Melanocyte of skin (primary cell): ENCODE data around the gene OR51G1. TPM values are rescaled to one million over a fixed set of nuclear protein-coding genes. Genes with fewer than 3 reads are reported as not detected.

ENCODE experiments used
- total RNA-seq, 2 donors: library from RNA; depleted of rRNA; stranded (reverse); fragments of >200 nt; gene quantifications; 2 replicates each; pipeline ENCODE4 v1.2.3, GENCODE V29; 2012

Gene OR51G1, protein sequence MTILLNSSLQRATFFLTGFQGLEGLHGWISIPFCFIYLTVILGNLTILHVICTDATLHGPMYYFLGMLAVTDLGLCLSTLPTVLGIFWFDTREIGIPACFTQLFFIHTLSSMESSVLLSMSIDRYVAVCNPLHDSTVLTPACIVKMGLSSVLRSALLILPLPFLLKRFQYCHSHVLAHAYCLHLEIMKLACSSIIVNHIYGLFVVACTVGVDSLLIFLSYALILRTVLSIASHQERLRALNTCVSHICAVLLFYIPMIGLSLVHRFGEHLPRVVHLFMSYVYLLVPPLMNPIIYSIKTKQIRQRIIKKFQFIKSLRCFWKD
- not detected for total RNA-seq

DNA sequence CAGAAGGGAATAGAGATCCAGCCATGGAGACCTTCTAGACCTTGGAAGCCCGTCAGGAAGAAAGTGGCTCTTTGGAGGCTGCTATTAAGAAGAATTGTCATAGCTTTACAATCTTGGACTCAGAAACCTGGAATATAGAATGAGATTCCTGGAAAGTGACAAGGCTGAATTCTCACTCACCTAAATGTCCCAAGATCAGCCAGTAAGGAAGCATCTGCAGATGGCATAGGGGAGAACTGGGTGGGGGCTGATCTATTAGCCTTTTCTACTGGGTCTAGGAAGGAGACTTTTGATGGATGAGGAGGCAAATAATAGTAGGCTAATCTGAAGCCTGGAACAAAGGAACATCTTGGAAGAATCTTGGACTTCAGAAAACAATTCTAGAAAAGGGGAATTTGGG, at the start of gene OR51G1:
OR51G1 (minus strand) TSS at position 101 of the 400 bp plus-strand sequence; CDS start at position 101, 0 bp downstream.

DNA sequence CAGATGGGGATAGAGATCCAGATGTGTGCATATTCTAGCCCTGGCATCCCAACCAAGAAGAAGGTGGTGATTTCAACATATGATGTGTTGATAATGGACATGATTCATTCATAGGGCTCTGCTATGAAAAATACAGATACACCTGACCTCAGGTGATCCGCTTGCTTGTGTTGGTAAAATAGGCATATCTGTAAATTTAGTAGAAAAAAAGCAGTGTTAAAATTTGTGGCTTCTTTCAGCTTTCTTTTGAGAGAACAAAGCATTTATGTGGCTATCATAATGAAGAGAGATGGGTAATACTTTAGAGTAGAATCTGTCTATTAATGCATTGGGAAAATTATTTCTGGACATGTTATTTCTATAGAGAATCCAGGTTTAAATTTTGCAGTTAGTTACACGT, 31.5 kb upstream of the OR51G1 start, which contains the start of gene OR51A2:
OR51A2 (minus strand) TSS at position 101 of the 400 bp plus-strand sequence; CDS start at position 101, 0 bp downstream.

GRCh38 chr11:4947505-4947904, 23.4 kb upstream of the OR51G1 start, which contains the start of gene OR51A4:
Gene OR51A4, minus strand, starts transcription at chr11:4947605. Its CDS starts 505 bp downstream, at chr11:4947100.

GRCh38 chr11:4919250-4919649, 4.9 kb downstream of the OR51G1 start, which contains the start of gene OR51G2:
Gene OR51G2, minus strand, starts transcription at chr11:4919350. Its CDS starts 3,687 bp downstream, at chr11:4915663.

DNA sequence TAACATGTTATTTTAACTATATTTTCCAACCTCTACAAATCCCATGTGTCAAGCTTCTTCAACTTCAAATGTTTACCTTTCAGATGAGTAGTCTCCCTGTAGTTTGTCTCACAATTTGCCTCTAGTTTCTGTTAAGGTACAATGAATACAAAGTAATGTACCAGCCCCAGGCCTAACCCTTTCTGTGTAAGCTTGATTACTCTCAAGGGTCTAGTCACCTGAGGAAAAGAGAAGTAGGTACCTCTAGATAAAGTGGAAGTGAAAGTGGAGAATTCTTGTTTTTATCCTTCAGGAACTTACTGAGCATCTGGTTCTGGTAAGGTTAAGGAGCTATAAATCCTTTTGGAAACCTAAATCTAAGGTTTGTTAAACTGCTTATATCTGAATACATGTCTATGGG, 20.7 kb downstream of the OR51G1 start, which contains the start of gene OR51A7:
OR51A7 (plus strand) TSS at position 300 of the 400 bp plus-strand sequence. CDS start 3,587 bp downstream, outside the sequence.

GRCh38 chr11:4881860-4882500, 42.2 kb downstream of the OR51G1 start, which contains the start of gene OR51T1:
Gene OR51T1, plus strand, starts transcription at chr11:4881900. Its CDS starts 0 bp downstream, at chr11:4881900.

Other genes starting within 250 kb of the OR51G1 start
- not detected for gene OR51E2, start 226.5 kb downstream of the OR51G1 start, total RNA-seq
- gene MMP26, start 219.6 kb downstream of the OR51G1 start, total RNA-seq = not detected
- gene OR51F1, start 154.4 kb downstream of the OR51G1 start, total RNA-seq = not detected
- gene OR52R1, start 120.0 kb downstream of the OR51G1 start, total RNA-seq = not detected
- gene OR51F2, start 103.0 kb downstream of the OR51G1 start, total RNA-seq = not detected
- not detected for gene OR51S1, start 75.1 kb downstream of the OR51G1 start, total RNA-seq
- not detected for gene OR51T1, start 42.4 kb downstream of the OR51G1 start, total RNA-seq
- gene OR51A7, start 20.6 kb downstream of the OR51G1 start, total RNA-seq = not detected
- gene OR51G2, start 5.0 kb downstream of the OR51G1 start, total RNA-seq = not detected
- gene OR51A4, start 23.3 kb upstream of the OR51G1 start, total RNA-seq = not detected
- gene OR51A2, start 31.4 kb upstream of the OR51G1 start, total RNA-seq = not detected
- gene OR51L1, start 70.5 kb upstream of the OR51G1 start, total RNA-seq = not detected
- gene OR52J3, start 122.2 kb upstream of the OR51G1 start, total RNA-seq = not detected
- not detected for gene OR52E2, start 135.3 kb upstream of the OR51G1 start, total RNA-seq
- not detected for gene OR52E1, start 145.2 kb upstream of the OR51G1 start, total RNA-seq
- gene OR52A5, start 214.0 kb upstream of the OR51G1 start, total RNA-seq = not detected
- not detected for gene OR52A1, start 230.4 kb upstream of the OR51G1 start, total RNA-seq